VCaP (cell line): ENCODE data around the gene ARPP19.
"Not testable (repeated sequence)": the region's sequence is repeated elsewhere in the genome, so short reads cannot be mapped to it uniquely, and the experiment has no call there.

Source experiments
- H3K27ac ChIP-seq: fragments of 450-650 bp; 2 replicates; pipeline ENCODE4 v1.5.1; 2017
- TF ChIP-seq, protein P1 (sequence below): fragments of 450-650 bp; conservative IDR thresholded peaks from 2 replicates; pipeline ENCODE4 v1.5.1; 2017; ENCODE audit warnings: mild to moderate bottlenecking, moderate library complexity

ARPP19 gene

DNA sequence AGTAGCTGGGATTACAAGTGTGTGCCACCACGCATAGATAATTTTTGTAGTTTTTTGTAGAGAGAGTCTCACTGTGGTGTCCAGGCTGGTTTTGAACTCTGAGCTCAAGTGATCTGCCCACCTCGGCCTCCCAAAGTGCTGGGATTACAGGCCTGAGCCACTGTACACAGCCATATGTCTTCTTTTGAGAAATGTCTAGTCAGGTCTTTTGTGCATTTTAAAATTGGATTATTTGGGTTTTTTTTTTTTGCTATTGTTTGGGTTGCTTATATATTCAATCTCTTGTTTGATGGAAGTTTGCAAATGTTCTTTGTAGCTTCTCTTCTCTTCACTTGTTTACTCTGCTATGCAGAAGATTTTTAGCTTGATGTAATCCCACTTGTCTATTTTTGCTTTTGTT is 6.2 kb upstream of the ARPP19 start:
- no peak overlapping the region for H3K27ac ChIP-seq
- TF ChIP-seq, protein P1, sequence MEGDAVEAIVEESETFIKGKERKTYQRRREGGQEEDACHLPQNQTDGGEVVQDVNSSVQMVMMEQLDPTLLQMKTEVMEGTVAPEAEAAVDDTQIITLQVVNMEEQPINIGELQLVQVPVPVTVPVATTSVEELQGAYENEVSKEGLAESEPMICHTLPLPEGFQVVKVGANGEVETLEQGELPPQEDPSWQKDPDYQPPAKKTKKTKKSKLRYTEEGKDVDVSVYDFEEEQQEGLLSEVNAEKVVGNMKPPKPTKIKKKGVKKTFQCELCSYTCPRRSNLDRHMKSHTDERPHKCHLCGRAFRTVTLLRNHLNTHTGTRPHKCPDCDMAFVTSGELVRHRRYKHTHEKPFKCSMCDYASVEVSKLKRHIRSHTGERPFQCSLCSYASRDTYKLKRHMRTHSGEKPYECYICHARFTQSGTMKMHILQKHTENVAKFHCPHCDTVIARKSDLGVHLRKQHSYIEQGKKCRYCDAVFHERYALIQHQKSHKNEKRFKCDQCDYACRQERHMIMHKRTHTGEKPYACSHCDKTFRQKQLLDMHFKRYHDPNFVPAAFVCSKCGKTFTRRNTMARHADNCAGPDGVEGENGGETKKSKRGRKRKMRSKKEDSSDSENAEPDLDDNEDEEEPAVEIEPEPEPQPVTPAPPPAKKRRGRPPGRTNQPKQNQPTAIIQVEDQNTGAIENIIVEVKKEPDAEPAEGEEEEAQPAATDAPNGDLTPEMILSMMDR: no peak

DNA sequence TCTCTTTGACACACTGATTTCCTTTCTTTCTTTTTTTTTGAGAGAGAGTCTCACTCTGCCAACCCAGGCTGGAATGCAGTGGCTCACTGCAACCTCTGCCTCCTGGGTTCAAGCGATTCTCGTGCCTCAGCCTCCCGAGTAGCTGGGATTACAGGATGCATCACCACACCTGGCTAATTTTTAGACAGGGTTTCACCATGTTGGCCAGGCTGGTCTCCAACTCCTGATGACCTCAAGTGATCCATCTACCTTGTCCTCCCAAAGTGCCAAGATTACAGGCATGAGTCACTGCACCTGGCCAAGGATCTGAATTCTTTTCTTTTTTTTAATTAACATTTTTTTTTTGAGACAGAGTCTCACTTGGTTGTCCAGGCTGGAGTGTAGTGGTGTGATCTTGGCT is 5.8 kb upstream of the ARPP19 start:
- H3K27ac ChIP-seq: not testable (repeated sequence)

DNA sequence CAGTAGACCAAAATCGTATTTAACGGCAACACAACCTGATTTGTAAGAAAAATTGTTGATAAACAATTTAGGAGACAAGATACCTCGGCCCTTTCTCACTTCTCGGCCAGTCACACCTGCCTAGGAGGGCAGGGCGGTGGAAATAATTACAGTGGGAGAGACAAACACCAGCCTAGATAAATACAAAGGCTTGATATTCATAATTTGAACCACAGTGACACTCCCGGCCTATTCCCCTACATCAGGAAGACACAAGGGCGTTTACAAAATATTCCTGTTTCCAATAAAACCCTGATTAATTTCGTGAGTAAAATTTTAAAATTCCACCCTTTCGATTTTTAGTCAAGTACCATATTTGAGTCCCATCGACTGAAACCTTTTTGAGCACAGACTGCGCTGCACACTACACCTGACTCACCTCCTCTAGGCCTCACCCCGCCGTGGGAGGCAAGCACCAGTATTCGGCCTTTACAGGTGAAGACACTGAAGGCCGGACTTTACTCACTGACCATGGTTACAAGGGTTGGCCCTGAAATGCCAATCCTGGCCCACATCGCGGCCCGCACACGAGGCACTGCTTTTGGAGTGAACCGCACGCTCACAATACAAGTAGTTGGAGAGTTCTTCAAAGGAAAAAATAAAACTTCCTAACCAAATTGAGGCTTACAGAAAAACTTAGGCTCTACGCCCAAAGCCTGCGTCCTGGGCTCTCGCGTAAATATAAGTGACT is 794 bp downstream of the ARPP19 start:
- TF ChIP-seq, protein P1: no peak
- H3K27ac ChIP-seq: peak overlapping the region; percentile 91

DNA sequence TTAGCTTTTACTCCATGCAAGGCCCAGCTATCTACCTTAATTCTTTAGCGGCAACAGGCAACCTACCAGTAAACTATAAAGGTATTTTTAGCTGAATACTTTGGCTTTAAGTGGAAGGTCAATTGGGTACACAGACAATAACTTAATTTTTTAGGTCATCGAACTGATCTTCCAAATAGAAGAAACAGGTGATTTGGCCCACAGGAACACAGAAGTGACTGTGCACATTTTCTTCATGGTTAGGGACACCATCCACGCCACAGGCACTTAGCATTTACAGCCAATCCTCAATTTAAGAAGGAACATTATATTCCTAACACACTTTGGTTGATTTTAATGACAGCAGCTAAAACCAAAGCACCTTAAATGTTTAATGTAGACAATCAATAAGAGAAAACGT is 1.9 kb downstream of the ARPP19 start:
- TF ChIP-seq, protein P1: no peak
- H3K27ac ChIP-seq: peak overlapping the region; percentile 91

DNA sequence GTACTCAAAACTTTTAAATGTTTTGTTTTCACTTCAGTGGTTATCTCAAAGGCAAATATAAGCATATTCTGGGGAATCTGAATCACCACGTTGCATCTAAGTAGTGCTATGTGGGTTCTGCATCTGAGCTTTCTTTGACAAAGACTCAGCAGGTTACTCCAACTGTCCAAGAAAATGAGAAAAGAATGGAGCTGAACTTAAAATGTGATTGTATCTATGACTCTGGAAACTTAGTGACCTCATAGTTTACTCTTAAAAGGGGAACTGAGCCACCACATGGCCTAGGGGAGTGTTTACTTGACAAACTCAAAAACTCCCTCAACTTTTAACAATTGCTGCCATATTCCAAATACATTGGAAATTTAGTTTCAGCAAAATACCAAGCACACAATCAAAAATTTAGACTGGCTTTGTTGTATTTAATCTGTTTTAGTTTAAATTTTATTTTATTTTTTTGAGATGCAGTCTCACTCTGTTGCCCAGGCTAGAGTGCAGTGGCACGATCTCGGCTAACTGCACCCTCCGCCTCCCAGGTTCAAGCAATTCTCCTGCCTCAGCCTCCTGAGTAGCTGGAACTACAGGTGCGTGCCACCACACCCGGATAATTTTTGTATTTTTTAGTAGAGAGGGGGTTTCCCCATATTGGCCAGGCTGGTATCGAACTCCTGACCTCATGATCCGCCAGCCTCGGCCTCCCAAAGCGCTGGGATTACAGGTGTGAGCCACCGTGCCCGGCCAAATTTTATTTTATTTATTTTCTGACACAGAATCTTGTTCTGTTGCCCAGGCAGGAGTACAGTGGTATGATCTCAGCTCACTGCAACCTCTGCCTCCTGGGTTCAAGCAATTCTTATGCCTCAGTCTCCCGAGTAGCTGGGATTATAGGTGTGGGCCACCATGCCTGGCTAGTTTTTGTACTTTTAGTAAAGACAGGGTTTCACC is 3.1 kb downstream of the ARPP19 start:
- peak overlapping the region; percentile 91 for H3K27ac ChIP-seq

DNA sequence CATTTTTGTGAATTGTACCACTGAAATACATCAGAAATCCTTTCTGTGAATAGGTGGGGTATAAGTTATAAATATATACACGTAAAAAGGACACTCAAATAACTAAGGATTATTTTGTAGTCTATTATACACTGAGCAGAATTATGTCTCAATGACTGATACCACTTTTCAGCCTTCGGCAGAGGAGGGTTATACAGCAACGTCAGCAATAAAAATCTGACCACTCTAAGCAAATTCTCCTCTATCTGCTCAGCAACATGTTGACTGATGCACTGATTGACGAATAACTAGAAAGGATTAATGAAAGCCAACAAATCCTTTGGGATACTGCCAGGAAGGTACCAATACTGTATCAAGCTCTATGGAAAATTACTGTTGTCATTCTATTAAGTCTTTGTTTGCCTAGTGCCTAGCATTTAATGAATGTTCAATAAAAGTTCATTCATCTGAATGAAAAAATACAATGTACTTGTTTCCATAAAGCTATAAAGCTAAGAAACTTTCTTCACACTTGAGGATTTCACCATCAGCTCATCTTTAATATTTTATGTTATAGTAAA is 5.2 kb downstream of the ARPP19 start:
- H3K27ac ChIP-seq: peak overlapping the region; percentile 38
- TF ChIP-seq, protein P1: no peak

DNA sequence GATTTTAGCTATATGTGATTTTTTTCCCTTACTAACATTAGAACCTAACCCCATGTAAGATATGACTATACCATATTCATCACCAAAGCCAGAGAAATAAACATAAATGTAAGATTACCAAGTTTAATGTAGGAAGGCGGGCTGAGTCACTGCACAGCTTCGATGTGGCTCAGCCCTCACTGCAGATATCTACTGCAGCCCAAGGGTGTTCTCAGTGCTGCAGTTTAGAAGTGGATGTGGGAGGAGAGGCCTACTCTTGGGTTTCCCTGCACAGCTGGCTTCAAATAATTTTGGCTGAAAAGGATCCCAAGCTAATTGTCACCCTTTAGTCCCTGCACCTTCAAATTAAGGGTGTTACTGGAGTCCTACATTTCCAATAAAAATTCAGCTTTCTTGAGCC is 9.3 kb downstream of the ARPP19 start:
- no peak overlapping the region for H3K27ac ChIP-seq
- TF ChIP-seq, protein P1: no peak

DNA sequence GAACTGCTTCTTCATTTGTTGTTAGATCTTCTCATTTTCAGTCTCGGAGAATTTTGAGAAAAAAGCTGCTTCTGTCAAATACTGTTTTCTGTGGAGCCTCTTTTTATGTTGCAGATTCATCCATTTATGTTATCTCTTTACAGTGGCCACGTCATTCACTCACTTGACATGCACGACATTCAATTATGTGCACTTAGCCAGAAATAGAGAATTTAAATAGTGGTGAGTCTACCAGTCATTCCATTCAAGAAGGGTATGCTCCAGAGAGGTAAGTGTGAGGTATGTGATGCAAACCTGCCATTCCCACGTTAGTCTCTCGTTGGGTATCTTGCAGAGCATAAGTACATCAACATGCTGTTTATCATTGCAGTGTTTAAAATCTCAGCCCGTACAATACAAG is 9.8 kb downstream of the ARPP19 start:
- TF ChIP-seq, protein P1: no peak
- no peak overlapping the region for H3K27ac ChIP-seq
